NCI-H774 (cell line): ENCODE measurements around the gene PLEKHA1.

Experiments
- DNase-seq: peaks from one replicate; lab custom pipeline; 2025; lab: John Stamatoyannopoulos, UW

PLEKHA1 gene

GRCh38 chr10:122422266-122422989 is 47.9 kb downstream of the PLEKHA1 start:
- DNase-seq = no peak

- DNase-seq = no peak
Observed at GRCh38 chr10:122424059-122424458, 49.6 kb downstream of the PLEKHA1 start.

- DNase-seq = no peak
Observed at GRCh38 chr10:122426829-122427228, 52.3 kb downstream of the PLEKHA1 start.

- DNase-seq = no peak
Observed at GRCh38 chr10:122427280-122427679, 52.8 kb downstream of the PLEKHA1 start.

GRCh38 chr10:122435212-122435827 is 60.8 kb downstream of the PLEKHA1 start:
- DNase-seq = no peak

GRCh38 chr10:122441961-122442360 is 67.5 kb downstream of the PLEKHA1 start:
- DNase-seq = no peak

- DNase-seq = no peak
Observed at GRCh38 chr10:122445469-122445868, 71.0 kb downstream of the PLEKHA1 start.

- DNase-seq = no peak
Observed at GRCh38 chr10:122445904-122446303, 71.4 kb downstream of the PLEKHA1 start.

GRCh38 chr10:122446668-122447423 is 72.3 kb downstream of the PLEKHA1 start:
- DNase-seq = no peak

- no peak for DNase-seq
Observed at GRCh38 chr10:122448600-122448999, 74.1 kb downstream of the PLEKHA1 start.

GRCh38 chr10:122449153-122449552 is 74.6 kb downstream of the PLEKHA1 start:
- no peak for DNase-seq

GRCh38 chr10:122450353-122450990 is 76.0 kb downstream of the PLEKHA1 start:
- no peak for DNase-seq

- no peak for DNase-seq
Observed at GRCh38 chr10:122454071-122454470, 79.6 kb downstream of the PLEKHA1 start.

- no peak for DNase-seq
Observed at GRCh38 chr10:122454603-122455080, 80.1 kb downstream of the PLEKHA1 start, which contains the start of gene ARMS2. ARMS2 (plus strand) TSS chr10:122454653; CDS start chr10:122454728, 75 bp downstream.

- DNase-seq = no peak
Observed at GRCh38 chr10:122455376-122456079, 81.0 kb downstream of the PLEKHA1 start.

- no peak for DNase-seq
Observed at GRCh38 chr10:122457934-122458333, 83.4 kb downstream of the PLEKHA1 start.

- DNase-seq = no peak
Observed at GRCh38 chr10:122458693-122459092, 84.2 kb downstream of the PLEKHA1 start.

- DNase-seq = no peak
Observed at GRCh38 chr10:122459561-122460273, 85.2 kb downstream of the PLEKHA1 start.

- no peak for DNase-seq
Observed at GRCh38 chr10:122460891-122461293, 86.4 kb downstream of the PLEKHA1 start.

- DNase-seq = no peak
Observed at GRCh38 chr10:122461367-122461728, 86.8 kb downstream of the PLEKHA1 start, which contains the start of gene HTRA1. HTRA1 (plus strand) TSS chr10:122461553; CDS start chr10:122461653, 100 bp downstream.
